ENCODE measurements around the gene TLCD4.

GRCh38 chr1:95072117-95072516 is 45.0 kb upstream of the TLCD4 start:
- TF ChIP-seq CTCF (IDR thresholded peaks at IDR 0.05) (no peak), SIN3A (IDR thresholded peaks at IDR 0.05; ENCODE audit: borderline replicate concordance, insufficient read depth, low read depth, low read length) (no peak), REST (IDR thresholded peaks at IDR 0.05; ENCODE audit: insufficient read depth in 1 of 2, low read depth in 2 of 2, low read length in 1 of 2) (no peak), POLR2AphosphoS5 (IDR thresholded peaks at IDR 0.05; ENCODE audit: low read depth, low read length) (no peak)
